ENCODE results near the gene HSD17B12.

Gene HSD17B12

GRCh38 chr11:43812471-43812870, 131.9 kb downstream of the HSD17B12 start:
- DNase-seq, result no peak

GRCh38 chr11:43818220-43818619, 137.7 kb downstream of the HSD17B12 start:
- no peak for DNase-seq

GRCh38 chr11:43819926-43820325, 139.4 kb downstream of the HSD17B12 start:
- no peak for DNase-seq

- no peak for DNase-seq
Measured at GRCh38 chr11:43823316-43823715, 142.8 kb downstream of the HSD17B12 start.

GRCh38 chr11:43823851-43824250, 143.3 kb downstream of the HSD17B12 start:
- no peak for DNase-seq

- DNase-seq, result no peak
Measured at GRCh38 chr11:43825217-43825816, 144.8 kb downstream of the HSD17B12 start.

- peak in 1 of 5 donors; percentile 41 for DNase-seq
Measured at GRCh38 chr11:43830928-43831440, 150.4 kb downstream of the HSD17B12 start.

- no peak for DNase-seq
Measured at GRCh38 chr11:43832536-43832935, 152.0 kb downstream of the HSD17B12 start.

- no peak for DNase-seq
Measured at GRCh38 chr11:43833657-43834073, 153.1 kb downstream of the HSD17B12 start.

GRCh38 chr11:43834286-43834685, 153.7 kb downstream of the HSD17B12 start:
- no peak for DNase-seq

GRCh38 chr11:43835104-43835503, 154.6 kb downstream of the HSD17B12 start:
- no peak for DNase-seq

GRCh38 chr11:43837879-43838278, 157.3 kb downstream of the HSD17B12 start:
- no peak for DNase-seq

GRCh38 chr11:43842021-43842420, 161.5 kb downstream of the HSD17B12 start:
- no peak for DNase-seq

- no peak for DNase-seq
Measured at GRCh38 chr11:43845816-43846215, 165.3 kb downstream of the HSD17B12 start.

GRCh38 chr11:43852057-43852636, 171.6 kb downstream of the HSD17B12 start:
- DNase-seq, result peak in 4 of 5 donors; percentile 8 to 48 (median 24)

- DNase-seq, result no peak
Measured at GRCh38 chr11:43853781-43854180, 173.2 kb downstream of the HSD17B12 start.

GRCh38 chr11:43856993-43857392, 176.5 kb downstream of the HSD17B12 start:
- no peak for DNase-seq

GRCh38 chr11:43861141-43861540, 180.6 kb downstream of the HSD17B12 start:
- no peak for DNase-seq

GRCh38 chr11:43866520-43866919, 186.0 kb downstream of the HSD17B12 start:
- no peak for DNase-seq

- no peak for DNase-seq
Measured at GRCh38 chr11:43866969-43867368, 186.4 kb downstream of the HSD17B12 start.

GRCh38 chr11:43868852-43869567, 188.5 kb downstream of the HSD17B12 start:
- peak in 1 of 5 donors; percentile 89 for DNase-seq

- DNase-seq, result no peak
Measured at GRCh38 chr11:43871051-43871450, 190.5 kb downstream of the HSD17B12 start.

GRCh38 chr11:43872995-43873394, 192.5 kb downstream of the HSD17B12 start:
- DNase-seq, result no peak

GRCh38 chr11:43874078-43874477, 193.5 kb downstream of the HSD17B12 start:
- no peak for DNase-seq

All from T-helper 1 cell (primary cell).